EL (cell line): Measurements from ENCODE around the gene TSEN54.
A peak's percentile ranks its signal among the peaks of the same experiment; 100 is the strongest.

Experiments used
- DNase-seq: peaks from one replicate; pipeline ENCODE4 v3.0.0-alpha.2; 2016

The TSEN54 gene

DNA sequence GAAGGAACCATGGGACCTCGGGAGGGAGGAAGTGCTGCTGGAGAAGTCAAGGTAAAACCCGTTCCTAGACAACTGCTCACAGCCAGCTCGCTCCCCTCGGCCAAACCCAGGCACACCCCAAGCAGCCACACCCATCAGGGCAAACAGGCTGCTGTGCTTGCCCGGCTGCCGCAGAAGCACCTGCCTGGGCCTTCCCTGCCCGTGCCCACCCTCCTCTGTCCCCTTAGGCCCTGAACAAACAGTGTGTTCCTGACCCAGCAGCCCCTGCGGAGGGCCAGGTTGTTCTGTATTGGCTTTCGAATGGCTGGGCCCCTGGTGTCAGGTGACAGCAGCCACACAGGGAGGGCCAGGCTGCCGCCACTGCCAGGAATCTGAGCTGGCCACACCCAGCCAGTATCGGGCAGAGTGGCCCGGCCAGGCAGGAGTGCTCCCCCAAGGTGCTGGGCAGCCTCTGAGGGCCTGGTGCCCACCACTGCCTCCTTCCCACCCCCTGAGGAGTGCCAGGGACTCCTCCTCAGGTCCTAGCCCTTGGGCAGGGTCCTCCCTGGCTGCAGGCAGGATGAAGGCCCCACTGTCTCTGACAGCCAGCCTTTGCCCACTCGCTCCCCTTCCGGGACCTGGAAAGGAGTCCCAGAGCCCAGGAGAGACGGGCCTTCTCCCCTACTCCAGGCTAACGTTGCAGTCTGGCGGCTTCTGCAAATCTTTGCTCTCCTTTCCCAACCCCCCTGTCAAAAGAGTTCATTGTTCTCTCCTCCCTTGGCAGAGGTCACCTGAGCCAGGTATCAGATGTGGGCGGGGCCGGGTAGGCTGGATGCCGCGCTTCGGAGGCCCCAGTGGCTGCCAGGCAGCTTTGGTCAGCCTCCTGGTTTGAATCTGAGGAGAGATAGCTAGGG lies 33.2 kb downstream of the TSEN54 start:
- no peak for DNase-seq

DNA sequence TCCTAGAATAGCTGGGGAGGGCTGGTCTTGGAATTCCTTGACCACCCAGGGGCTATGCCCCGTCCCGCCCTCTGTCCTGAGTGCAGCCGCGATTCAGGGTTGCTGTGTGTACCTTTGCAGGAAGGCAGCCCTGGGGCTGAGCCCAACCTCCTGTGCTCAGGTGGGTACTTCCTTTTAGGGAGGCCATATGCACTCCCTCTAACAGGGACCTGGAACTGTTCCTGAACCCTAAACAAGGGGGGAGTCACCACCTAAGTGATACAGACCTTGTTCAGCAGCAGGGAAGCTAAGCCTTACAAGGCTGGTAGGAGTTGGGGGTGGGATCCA lies 33.8 kb downstream of the TSEN54 start:
- DNase-seq = no peak

DNA sequence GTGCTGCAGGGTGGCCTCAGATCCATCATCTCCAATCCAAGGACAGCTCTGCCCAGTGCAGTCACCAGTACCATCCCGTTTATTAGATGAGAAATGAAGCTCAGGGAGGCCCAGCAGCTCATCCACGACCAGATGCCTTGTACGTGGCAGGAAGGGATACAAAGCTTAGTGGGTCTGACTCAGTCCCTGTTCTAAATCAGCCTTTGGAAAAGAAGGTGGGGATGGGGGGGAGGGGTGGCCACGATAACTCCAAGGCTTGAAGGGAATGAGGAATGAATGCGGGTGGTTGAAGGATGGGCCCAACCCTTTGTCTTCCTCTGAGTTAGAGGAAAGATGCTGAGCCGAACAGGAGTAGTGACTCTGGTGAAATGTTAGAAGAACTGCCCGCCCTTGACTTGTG lies 34.9 kb downstream of the TSEN54 start:
- no peak for DNase-seq

DNA sequence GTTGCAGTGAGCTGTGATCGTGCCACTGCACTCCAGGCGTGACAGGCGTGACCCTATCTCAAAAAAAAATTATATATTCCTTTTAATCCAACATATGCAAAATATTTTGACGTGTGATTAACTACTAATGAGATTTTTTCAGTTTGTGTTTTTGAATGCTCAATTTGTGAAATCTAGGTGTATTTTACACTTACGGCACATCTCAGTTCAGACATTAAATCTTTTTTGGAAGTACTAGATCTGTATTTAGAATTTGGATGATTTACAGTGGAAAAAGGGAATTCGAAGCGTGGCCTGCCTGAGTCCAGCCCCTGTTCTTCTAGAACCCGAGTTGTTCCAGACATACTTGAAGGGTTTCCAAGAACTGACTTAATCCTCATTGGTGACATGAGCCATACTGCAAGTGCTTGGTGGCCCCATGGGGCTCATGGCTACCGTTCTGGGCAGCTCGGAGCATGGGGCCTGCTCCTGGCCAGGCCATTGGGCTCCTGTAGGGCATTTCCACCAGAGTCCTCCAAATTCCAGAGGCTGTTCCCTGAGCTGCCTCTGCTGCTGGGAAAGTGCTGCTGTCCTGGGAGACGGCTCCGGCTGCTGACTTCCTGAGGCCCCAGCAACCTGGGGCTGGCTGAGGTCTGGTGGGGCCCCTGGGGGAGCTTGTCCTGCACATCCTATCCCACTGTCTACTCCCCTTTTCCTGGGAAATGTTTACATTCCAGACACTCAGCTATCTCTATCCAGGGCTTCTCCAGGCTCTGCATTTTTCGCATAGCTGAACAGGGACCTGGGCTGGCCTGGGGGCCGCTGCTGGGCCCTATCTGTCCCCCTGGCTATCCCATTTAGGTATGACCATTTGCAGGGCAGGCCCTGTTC lies 36.3 kb downstream of the TSEN54 start:
- peak; percentile 53 for DNase-seq

DNA sequence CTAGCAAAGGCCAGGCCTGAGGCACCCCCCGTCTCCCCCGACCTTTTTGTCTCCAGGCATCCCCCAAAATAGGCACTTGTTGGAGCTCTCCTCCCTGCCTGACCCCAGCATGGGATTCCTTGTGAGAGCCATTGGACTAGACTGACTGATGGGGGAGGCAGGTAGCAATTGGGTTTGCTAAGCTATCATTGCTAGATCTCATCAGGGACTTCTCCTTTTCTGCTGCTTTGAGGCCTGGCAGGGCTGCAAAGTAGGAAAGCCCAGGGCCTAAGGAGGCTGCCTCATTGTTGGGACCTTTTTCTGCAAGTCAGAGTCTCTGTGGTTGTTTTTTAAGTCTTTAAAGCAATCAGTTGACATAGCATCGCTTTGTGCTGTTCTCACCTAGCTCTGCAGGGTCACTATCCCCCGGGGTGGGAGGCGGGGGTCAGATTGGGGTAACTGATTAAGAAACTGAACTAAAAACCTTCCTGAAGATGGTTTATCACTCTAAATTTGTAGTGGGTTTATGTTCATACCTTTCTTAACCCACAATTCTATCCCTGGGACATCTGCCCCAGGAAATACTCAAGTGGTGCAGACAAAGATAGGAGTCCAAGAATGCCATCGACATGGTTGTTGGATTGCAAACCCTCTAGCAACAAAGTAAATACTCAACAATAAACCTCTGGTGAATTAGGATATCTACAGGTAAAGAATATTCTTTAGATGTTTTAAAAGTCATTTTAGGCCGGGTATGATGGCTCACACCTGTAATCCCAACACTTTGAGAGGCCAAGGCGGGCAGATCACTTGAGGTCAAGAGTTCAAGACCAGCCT lies 37.2 kb downstream of the TSEN54 start:
- DNase-seq = no peak

DNA sequence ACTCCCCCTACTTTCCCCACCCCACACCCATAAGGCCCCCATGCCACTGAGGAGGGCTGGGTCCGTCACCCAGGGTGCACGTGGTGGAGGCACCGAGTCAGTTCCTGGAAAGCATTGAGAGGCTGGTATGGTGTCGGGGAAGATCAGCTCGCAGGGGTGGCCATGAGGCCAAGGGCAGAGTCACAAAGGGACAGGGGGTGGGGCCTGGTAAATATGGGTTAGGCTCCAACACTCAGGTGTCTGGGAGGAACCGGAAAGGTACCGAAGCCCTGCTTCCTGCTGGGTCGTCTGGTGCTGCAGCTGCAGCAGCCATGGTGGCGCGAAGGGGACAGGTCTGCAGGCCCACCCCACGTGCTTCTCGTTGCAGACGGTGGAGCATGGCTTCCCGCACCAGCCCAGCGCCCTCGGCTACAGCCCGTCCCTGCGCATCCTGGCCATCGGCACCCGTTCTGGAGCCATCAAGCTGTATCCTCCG lies 39.4 kb downstream of the TSEN54 start:
- no peak for DNase-seq

DNA sequence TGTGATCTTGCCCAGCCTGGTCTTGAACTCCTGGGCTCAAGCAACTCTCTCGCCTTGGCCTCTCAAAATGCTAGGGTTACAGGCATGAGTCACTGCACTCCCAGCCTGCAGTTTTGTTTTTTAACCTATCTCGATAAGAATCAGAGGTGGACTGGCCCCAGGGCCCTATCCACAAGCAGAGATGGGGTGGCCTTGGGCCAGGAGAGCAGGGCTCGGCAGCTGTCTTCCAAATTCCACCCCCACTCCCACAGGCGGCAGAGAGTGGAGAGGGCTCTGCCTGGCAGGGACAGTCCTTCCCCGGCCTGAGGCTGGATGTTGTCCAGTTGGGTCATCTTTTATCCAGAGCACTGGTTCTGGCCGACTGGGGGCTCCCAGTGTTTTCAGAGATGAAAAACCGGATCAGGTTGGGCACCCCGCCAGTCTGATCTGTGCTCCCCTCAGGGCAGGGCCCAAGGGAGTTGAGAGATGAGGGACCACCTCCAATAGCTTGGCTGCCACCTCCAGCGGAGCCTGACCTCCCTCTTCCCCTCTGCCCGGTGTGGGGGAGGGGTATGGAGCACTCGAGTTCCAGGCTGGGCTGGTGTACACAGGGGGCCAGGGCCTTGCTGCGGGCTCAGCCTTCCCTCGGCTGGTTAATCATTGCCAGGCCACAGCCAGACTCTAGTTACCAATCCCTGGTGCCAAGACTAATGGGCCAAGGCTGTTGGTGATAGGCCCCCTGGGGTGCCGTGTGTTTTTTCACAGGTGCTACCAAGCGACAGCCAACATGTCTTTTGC lies 40.9 kb downstream of the TSEN54 start:
- DNase-seq = peak; percentile 82

DNA sequence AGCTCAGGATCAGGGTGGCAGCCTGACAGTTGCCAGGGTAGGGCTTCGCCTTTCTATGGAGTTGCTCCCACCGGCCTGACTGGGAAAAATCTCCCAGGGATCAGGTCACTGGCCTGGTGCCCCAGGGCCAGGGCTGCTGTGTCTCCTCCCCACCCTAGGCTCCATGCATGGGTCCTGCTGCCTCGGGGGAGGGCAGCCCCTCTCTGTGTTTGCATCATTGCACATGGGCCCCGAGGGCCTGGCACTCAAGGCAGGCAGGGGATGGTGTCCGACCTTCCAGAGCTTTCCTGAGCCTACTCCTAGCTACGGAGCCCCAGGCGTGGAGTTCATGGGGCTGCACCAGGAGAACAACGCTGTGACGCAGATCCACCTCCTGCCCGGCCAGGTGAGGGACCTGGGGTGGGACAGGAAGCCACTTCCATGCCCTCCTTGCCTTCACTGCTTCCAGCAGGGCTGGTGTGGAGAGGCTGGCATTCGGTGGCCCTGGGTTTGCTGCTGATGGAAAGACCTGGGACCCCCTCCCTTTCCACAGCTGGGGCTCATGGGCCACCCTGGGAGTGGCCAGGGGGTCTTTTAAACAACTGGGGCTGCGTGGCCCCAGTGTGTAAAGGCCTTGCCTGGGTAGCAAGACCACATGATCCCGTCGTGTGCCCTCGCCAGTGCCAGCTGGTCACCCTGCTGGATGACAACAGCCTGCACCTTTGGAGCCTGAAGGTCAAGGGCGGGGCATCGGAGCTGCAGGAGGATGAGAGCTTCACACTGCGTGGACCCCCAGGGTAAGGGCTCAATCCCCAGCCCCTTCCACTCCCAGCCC lies 41.7 kb downstream of the TSEN54 start:
- DNase-seq = no peak

DNA sequence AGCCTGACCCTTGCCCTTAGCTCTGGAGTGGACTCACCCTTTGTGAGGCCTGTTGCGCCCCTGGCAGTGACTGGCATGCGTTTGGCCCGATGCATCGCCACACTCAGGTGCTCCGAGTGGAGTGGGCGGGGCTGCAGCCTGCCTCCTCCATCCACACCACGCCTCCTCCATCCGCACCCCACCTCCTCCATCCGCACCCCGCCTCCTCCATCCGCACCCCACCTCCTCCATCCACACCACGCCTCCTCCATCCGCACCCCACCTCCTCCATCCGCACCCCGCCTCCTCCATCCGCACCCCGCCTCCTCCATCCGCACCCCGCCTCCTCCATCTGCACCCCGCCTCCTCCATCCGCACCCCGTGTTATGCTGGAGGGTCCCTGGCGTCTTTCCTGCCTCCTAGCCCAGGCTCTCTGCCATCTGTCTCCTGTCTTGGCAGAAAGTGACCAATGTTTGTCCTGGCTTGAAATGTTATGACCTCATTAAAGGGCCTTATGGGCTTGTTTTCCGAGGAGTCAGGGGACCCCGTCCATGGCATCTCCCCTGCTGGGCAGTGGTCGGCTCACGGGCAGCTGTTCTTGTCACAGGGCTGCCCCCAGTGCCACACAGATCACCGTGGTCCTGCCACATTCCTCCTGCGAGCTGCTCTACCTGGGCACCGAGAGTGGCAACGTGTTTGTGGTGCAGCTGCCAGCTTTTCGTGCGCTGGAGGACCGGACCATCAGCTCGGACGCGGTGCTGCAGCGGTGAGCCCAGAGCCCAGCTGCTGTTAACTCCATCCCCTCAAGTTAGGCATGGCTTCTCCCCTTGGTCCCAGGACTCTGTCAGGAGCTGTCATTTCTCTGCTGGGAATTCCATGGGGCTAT lies 42.6 kb downstream of the TSEN54 start:
- DNase-seq = no peak

DNA sequence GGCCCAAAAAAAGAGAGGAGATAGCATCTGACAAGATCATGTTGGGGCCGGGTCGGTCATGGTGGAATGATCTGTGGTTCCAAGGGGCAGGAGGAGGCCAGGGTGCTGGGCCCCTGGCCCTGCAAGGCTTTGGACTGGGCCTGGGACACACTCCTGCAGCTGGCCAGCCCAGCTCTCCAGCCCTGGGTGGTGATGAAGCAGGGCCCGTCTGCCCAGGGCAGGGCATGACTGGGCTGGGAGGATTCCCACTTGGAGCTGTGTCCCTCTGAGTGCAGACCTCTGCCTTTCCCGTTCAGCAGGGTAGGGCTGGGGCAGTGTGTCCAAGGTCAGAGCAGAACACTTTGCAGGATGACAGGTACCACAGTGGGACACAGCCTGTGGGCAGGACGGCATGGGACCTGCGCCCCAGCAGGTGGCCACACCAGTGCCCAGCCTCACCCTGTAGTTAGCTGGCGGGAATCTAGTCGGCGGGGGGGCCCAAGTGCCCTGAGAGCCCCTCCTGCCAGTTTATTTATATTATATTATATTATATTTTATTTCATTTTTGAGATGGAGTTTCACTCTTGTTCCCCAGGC lies 43.7 kb downstream of the TSEN54 start:
- no peak for DNase-seq

DNA sequence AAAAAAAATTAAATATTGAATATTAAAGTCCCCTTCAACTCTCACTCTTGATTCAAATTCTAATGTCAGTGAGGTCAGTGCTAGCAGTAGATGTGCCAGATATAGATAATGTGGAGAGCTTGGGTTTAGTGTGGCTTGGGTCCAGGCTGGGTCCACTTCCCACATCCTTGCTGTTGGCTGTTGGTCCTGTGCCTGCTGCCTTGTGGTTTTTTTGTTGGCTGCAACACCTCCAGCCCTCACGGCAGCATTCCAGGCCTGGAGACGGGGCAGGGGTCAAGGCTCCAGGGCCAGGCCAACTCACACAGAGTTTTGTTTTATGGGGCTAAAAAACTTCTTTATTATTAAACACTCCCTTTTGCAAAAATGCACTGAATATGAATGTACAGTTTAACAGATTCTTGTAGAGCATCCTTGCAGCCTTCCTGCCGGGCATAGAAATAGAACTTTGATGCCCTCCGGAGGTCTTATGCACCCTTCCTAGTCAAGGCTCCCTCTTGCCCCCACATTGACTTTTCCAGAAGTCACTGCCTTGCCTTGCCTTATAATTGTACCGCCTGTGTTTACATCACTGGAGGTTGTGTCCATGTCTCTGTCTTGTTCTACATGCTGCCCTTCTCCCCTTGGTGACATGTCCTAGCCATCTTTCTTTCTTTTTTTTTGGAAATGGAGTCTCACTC lies 45.7 kb downstream of the TSEN54 start:
- DNase-seq = peak; percentile 73

DNA sequence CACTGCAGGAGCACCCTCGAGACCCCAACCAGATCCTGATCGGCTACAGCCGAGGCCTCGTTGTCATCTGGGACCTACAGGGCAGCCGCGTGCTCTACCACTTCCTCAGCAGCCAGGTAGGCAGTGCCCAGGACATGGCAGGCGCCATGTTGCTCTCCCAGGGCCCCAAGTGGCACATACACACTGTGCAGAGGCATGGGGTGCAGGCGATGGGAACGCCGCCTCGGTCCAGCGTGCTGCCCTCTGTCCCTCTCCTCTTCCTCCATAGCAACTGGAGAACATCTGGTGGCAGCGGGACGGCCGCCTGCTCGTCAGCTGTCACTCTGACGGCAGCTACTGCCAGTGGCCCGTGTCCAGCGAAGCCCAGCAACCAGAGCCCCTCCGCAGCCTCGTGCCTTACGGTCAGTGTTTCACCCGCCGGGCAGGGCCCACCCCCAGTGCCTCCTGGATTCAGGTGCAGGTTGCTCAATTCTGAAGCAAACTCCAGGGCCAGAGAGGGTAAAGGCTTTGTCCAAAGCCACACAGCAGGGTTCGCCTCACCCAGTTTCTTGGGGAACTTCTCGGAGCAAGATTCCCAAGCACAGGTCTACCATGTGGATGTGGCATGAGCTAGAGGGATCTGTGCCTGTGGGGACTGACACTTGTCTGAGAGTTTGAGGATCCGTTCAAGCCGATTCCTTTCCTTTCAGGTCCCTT lies 46.9 kb downstream of the TSEN54 start:
- no peak for DNase-seq

DNA sequence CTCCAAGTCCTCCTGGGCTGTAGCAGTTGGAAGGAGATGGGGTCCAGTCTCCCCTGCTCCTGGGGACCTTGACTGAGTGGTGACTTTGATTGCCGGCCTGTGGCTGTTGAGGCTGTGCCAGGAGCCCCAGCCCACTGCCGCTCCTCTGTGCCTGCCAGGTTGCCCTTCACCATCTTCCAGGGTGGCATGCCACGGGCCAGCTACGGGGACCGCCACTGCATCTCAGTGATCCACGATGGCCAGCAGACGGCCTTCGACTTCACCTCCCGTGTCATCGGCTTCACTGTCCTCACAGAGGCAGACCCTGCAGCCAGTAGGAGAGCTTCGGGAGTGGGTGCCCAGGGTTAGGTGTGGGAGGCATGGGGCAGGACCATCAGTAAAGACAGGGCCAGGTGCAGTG lies 47.9 kb downstream of the TSEN54 start:
- DNase-seq = no peak

DNA sequence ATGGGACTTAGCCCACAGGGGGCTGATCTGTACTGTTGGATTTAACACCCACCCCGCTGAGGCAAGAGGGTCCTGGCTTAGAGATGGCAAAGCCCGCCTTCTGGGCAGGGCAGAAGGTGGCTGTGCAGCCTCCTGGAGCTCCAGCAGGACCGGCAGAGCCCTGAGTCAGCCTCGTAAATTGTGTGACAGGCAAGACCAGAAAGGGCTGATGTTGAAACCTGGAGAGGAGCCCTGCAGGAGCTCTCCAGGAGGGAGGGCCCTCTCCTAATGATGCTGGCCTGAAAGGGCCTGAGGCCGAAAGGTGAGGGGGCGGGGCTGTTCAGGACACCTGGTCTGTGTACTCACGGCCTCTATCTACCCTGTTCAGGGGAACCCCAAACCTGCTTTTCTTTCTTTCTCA lies 48.7 kb downstream of the TSEN54 start:
- DNase-seq = peak; percentile 65

DNA sequence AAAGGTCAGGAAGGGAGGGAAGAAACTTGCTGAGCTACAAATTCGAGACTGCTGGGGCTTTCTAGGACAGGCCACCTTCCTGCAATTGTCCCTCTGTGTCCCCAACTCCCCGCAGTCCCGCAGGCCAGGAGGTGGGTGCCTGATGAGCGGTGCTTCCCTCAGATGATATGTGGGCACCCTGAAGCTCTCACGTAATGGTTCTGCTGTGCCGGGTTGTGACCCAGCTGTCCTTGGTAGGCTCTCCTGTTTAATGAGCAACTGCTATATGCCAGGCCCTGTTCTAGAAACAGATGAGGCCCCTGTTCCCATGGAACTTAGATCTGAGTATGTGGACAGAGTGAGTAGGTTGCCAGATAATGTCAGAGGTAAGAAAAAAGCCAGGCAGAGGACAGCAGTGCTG lies 49.3 kb downstream of the TSEN54 start:
- DNase-seq = no peak

DNA sequence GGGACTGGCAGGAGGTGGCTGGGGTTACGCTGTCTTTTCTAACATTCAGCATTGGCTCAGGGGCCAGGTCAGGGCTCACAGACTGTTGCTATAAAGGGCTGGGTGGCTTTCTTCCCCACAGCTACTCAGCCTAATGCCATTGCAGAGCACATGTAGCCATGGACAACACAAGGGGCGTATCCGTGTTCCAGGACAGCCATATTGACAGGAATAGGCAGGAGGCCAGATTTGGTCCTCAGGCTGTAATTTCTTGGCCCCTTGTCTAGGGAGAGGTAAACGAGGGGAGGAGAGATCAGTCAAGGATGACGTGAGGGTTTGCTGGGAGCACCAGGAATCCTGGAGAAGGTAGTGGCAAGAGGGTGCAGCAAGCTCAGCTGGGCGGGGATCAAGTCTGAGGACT lies 50.1 kb downstream of the TSEN54 start:
- DNase-seq = no peak

DNA sequence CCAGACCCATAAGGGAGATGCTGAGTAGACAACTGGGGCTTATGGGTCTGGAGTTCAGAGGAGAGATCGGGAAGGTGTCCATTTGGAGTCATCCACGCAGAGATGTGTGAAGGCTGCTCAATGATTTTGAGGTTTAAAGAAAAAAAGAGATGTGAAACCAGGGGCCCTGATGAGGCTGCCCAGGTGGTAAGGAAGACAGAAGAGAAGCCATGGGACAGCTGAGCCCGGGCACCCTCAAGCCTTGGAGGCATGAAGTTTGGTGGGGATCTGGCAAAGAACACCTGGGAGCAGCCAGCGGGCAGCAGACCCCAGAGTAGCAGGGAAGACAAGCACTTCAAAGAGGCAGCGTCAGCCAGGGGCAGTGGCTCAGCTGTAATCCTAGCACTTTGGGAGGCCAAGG lies 50.5 kb downstream of the TSEN54 start:
- no peak for DNase-seq

DNA sequence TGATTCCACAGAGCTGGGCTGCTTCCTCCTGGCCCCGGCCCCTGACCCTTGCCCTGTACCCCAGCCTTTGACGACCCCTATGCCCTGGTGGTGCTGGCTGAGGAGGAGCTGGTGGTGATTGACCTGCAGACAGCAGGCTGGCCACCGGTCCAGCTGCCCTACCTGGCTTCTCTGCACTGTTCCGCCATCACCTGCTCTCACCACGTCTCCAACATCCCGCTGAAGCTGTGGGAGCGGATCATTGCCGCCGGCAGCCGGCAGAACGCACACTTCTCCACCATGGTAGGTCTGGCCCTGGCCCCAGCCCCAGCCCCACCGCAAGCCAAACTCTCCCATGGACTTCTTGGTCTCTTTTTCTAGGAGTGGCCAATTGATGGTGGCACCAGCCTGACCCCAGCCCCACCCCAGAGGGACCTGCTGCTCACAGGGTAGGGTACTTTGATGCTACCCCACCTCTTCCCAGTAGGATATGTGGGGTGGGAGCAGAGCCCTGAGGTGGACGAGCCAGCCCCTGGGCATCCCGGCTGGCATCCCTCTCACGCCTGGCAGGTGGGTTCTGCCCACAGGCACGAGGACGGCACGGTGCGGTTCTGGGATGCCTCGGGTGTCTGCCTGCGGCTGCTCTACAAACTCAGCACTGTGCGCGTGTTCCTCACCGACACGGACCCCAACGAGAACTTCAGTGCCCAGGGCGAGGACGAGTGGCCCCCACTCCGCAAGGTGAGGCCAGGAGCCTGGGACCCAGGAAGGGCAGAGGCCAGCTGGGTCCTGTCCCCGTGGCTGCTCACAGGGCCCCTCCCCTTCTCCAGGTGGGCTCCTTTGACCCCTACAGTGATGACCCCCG lies 52.3 kb downstream of the TSEN54 start:
- no peak for DNase-seq
